Osteocyte (in vitro differentiated cells): ENCODE results near the gene FAM228B. TPM values are rescaled to one million over a fixed set of nuclear protein-coding genes. Genes with fewer than 3 reads are reported as not detected.

Source experiments
- DNase-seq: peaks from one replicate; pipeline ENCODE4 v3.0.0; 2021; ENCODE audit warnings: mixed read lengths; ENCODE audit not compliant: unreplicated experiment; ENCODE audit errors: extremely low spot score
- H3K27ac Mint-ChIP-seq: one replicate; pipeline ENCODE4 v1.8.0; 2021; ENCODE audit warnings: mild to moderate bottlenecking, mixed read lengths; ENCODE audit not compliant: unreplicated experiment
- H3K27me3 Mint-ChIP-seq: one replicate; pipeline ENCODE4 v1.8.0; 2021; ENCODE audit warnings: mixed read lengths; ENCODE audit not compliant: unreplicated experiment
- H3K36me3 Mint-ChIP-seq: one replicate; pipeline ENCODE4 v1.8.0; 2021; ENCODE audit warnings: mixed read lengths; ENCODE audit not compliant: unreplicated experiment
- H3K4me1 Mint-ChIP-seq: one replicate; pipeline ENCODE4 v1.8.0; 2021; ENCODE audit warnings: mixed read lengths; ENCODE audit not compliant: unreplicated experiment
- H3K4me3 Mint-ChIP-seq: one replicate; pipeline ENCODE4 v1.8.0; 2021; ENCODE audit warnings: mild to moderate bottlenecking, moderate library complexity, mixed read lengths; ENCODE audit not compliant: unreplicated experiment
- H3K9me3 Mint-ChIP-seq: one replicate; pipeline ENCODE4 v1.8.0; 2021; ENCODE audit warnings: mixed read lengths; ENCODE audit not compliant: unreplicated experiment
- total RNA-seq: library from RNA; stranded (reverse); gene quantifications from 2 replicates; pipeline ENCODE4 v1.2.1, GENCODE V29; 2021
- TF ChIP-seq, protein P1 (sequence below): fragments of 200-600 bp; sonication (generic); IDR thresholded peaks from 2 replicates; pipeline ENCODE4 v1.5.0; 2021; ENCODE audit warnings: antibody characterized with exemption, mild to moderate bottlenecking, moderate library complexity

The FAM228B gene
- total RNA-seq, 1 donor from 2014 or later: 19.5 TPM

- Mint-ChIP-seq H3K27ac (no peak overlapping the region), H3K4me3 (no peak overlapping the region), H3K27me3 (no peaks in the 10 kb centered on the region), H3K9me3 (no peaks in the 10 kb centered on the region), H3K36me3 (peaks cover 40% of the 10 kb centered on the region), H3K4me1 (peaks cover 9% of the 10 kb centered on the region)
- no peak for DNase-seq
- TF ChIP-seq, protein P1, sequence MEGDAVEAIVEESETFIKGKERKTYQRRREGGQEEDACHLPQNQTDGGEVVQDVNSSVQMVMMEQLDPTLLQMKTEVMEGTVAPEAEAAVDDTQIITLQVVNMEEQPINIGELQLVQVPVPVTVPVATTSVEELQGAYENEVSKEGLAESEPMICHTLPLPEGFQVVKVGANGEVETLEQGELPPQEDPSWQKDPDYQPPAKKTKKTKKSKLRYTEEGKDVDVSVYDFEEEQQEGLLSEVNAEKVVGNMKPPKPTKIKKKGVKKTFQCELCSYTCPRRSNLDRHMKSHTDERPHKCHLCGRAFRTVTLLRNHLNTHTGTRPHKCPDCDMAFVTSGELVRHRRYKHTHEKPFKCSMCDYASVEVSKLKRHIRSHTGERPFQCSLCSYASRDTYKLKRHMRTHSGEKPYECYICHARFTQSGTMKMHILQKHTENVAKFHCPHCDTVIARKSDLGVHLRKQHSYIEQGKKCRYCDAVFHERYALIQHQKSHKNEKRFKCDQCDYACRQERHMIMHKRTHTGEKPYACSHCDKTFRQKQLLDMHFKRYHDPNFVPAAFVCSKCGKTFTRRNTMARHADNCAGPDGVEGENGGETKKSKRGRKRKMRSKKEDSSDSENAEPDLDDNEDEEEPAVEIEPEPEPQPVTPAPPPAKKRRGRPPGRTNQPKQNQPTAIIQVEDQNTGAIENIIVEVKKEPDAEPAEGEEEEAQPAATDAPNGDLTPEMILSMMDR: no peak
Observed at GRCh38 chr2:24210723-24211122, 87.5 kb downstream of the FAM228B start.

- no peak overlapping the region for H3K4me3 Mint-ChIP-seq
- TF ChIP-seq, protein P1: no peak
- H3K27me3 Mint-ChIP-seq: no peaks in the 10 kb centered on the region
Observed at GRCh38 chr2:24211408-24211807, 88.1 kb downstream of the FAM228B start.

DNA sequence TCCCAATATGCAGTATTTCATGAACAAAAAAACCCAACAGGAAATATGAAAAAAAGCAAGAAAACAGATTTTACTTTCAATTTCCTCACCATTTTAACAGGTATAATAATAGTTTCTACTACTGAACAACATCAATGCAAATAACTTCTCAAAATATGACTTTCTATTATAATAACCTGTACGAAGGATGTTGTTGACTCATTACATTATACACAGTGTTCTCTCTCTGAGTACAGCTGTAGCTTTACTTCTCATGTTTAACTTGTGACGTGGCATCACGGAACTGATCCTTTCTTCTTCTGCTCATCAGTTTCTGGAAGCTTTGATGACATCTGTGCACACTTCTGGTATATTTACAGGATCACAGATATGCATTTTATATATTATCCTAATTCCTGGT lies 91.6 kb downstream of the FAM228B start:
- Mint-ChIP-seq H3K27me3 (no peaks in the 10 kb centered on the region), H3K4me3 (no peak overlapping the region), H3K27ac (no peak overlapping the region), H3K4me1 (peaks cover 2% of the 10 kb centered on the region), H3K9me3 (no peaks in the 10 kb centered on the region), H3K36me3 (peaks cover 28% of the 10 kb centered on the region)
- TF ChIP-seq, protein P1: no peak
- DNase-seq: no peak

More at GRCh38 chr2:24211408-24211807, 88.1 kb downstream of the FAM228B start:
- Mint-ChIP-seq H3K27ac (no peak overlapping the region), H3K9me3 (no peaks in the 10 kb centered on the region), H3K36me3 (peaks cover 42% of the 10 kb centered on the region), H3K4me1 (peaks cover 7% of the 10 kb centered on the region)
- no peak for DNase-seq

Other genes starting within 250 kb of the FAM228B start
- gene ATAD2B, start 196.3 kb upstream of the FAM228B start, total RNA-seq: 23.8 and 27.3 TPM in 2 replicates
- 18.8 and 18.9 TPM in 2 replicates for gene UBXN2A, start 183.0 kb upstream of the FAM228B start, total RNA-seq
- not detected in 2 replicates for gene MFSD2B, start 113.4 kb upstream of the FAM228B start, total RNA-seq
- gene WDCP, start 76.1 kb upstream of the FAM228B start, total RNA-seq: 9.6 and 12.4 TPM in 2 replicates
- gene FKBP1B, start 73.7 kb upstream of the FAM228B start, total RNA-seq: 12.6 and 12.7 TPM in 2 replicates
- gene SF3B6, start 47.1 kb upstream of the FAM228B start, total RNA-seq: 89.5 and 91.4 TPM in 2 replicates
- 44.4 and 45.9 TPM in 2 replicates for gene TP53I3, start 38.6 kb upstream of the FAM228B start, total RNA-seq
- gene PFN4, start 135 bp upstream of the FAM228B start, total RNA-seq: 1.4 and 1.9 TPM in 2 replicates
- gene FAM228A, start 51.6 kb downstream of the FAM228B start, total RNA-seq: 0.32 TPM in 1 of 2 replicates, not detected in the other
- 31.7 and 32.1 TPM in 2 replicates for gene ITSN2, start 237.1 kb downstream of the FAM228B start, total RNA-seq